GM18507 (cell line): ENCODE data around the gene PTPRN2.
"Not testable (repeated sequence)": the region's sequence is repeated elsewhere in the genome, so short reads cannot be mapped to it uniquely, and the experiment has no call there.

ENCODE experiments used
- DNase-seq: peaks from one replicate; pipeline ENCODE4 v3.0.0; 2011; ENCODE audit warnings: low read depth; ENCODE audit not compliant: insufficient read length; ENCODE audit errors: extremely low spot score
- FAIRE-seq: peaks from 2 replicates; lab custom pipeline; 2011; peaks lifted over from hg19 to GRCh38; lab: Jason Lieb, UNC

PTPRN2 gene

GRCh38 chr7:157752832-157753291 lies 834.8 kb downstream of the PTPRN2 start:
- FAIRE-seq (no peak), DNase-seq (no peak)

- DNase-seq (no peak), FAIRE-seq (no peak)
These were observed 835.5 kb downstream of the PTPRN2 start for GRCh38 chr7:157751951-157752673.

DNA sequence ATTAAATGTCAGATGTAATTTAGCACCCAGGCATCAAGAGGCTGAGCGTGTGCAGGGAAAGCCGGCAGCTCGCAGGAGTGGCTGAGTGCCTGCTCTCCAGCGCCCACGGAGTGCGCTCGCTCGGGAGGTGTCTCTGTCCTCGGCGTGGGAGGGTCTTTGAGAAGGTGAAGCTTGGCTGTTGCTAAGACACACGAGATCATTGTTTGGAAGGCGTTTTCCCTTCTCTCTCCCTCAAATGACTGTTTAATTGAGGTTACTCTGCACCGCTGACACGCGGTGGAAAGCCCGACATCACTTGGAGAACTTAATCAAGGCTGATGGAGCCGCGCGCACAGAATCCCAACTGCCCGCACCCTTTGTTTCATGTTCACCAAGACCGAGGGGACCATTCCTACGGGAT lies 836.2 kb downstream of the PTPRN2 start:
- FAIRE-seq, result no peak
- DNase-seq, result no peak

- no peak for FAIRE-seq
- no peak for DNase-seq
These were observed 837.3 kb downstream of the PTPRN2 start for GRCh38 chr7:157750291-157750690.

DNA sequence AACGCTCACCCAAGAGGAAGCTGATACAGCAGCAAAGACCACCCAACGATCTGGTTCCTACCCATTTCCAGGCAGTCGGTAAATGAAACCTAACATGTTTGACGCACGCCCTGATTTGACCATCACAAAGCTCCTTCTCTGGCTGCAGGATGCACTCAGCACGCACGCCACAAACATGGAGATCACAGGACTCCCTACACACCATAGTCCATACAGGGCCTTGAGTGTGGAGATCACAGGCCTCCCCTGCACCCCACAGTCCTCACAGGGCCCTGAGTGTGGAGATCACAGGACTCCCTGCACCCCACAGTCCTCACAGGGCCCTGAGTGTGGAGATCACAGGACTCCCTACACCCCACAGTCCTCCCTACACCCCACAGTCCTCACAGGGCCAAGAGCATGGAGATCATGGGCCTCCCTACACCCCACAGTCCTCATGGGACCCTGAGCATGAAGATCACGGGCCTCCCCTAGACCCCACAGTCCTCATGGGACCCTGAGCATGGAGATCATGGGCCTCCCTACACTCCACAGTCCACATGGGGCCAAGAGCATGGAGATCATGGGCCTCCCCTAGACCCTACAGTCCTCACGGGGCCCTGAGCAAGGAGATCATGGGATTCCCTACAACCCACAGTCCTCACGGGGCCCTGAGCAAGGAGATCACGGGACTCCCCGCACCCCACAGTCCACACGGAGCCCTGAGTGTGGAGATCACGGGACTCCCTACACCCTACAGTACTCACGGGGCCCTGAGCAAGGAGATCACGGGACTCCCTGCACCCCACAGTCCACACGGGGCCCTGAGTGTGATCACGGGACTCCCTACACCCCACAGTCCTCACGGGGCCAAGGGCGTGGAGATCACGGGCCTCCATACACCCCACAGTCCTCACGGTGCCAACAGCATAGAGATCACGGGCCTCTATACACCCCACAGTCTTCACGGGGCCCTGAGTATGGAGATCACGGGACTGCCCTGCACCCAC lies 841.6 kb downstream of the PTPRN2 start:
- no peak for FAIRE-seq

DNA sequence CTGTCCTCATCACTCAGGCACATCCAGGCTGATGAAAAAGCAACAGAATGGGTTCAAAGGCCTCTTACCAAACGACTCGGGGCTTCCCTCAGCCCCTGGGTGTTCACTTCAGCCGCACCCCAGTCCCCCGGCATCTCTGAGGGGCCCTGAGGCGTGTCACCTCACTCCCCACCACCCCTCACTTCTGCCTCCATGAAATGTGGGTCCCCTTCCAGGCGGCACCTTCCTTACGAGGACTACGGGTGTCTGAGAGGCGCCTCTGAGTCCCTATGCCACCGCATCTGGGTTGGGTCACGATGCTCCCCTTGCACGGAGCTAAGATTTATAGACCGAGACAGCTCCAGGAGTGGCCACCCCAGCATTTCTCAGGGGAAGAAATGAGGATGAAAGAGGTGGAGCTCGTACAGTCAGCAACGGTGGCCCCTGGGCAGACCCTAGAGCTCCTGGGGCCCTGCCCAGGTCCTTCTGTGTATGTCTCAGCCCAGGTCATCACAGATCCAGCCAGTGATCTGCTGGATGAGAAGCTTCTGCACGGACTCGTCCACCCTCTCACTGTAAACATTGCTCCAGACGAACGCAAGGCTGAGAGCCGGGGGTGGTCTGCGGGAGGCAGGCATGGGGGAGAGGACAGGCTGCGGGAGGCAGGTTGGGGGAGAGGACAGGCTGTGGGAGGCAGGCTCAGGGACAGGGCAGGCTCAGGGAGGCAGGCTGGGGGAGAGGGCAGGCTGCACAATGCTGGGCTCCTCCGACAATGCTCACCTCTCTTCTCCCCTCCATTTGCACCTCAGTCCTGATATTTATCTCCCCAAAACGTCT lies 842.6 kb downstream of the PTPRN2 start:
- DNase-seq (no peak), FAIRE-seq (no peak)

More for the DNA sequence above, 841.6 kb downstream of the PTPRN2 start:
- no peak for DNase-seq

GRCh38 chr7:157743781-157744525 lies 843.7 kb downstream of the PTPRN2 start:
- FAIRE-seq, result no peak
- no peak for DNase-seq

DNA sequence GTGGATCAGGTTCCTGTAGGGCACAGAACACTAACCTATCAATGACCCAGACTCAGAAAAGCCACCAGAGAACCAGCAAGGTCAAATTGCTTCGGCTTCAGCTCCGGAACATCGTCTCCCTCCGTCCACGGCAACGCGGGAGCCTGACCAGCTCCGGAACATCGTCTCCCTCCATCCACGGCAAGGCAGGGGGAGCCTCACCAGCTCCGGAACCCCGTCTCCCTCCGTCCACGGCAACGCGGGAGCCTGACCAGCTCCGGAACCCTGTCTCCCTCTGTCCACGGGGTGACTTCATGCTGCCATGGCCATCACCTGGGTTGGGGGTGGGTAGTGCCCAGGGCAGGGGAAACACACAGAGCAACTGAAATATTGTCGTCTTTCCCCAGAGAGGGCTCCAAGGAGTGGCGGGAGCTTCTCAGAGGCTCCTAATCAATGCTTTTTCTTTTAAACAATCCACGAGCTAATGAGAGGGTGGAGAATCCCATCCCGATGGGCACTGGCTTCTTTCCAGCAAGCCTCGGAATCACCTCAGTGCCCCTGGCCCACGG lies 847.3 kb downstream of the PTPRN2 start:
- DNase-seq (no peak), FAIRE-seq (no peak)

DNA sequence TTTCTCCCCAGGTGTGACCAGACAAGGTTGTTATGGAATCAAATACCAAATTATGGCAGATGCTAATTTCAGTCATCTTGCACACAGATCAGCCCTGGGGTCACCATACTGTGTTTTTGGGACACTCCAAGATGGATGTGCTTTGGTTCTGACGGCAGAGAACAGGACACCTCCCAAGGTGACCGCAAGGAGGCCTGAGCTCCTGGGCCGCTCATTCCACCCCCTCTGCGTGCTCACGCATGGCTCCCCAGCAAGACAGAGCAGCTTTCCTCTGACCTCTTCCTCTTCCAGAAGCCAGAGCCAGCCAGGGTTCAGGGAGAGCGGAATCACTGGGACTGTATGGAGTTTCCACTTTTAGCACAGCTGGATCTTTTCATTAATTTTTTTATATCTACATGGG lies 848.0 kb downstream of the PTPRN2 start:
- FAIRE-seq, result no peak

DNA sequence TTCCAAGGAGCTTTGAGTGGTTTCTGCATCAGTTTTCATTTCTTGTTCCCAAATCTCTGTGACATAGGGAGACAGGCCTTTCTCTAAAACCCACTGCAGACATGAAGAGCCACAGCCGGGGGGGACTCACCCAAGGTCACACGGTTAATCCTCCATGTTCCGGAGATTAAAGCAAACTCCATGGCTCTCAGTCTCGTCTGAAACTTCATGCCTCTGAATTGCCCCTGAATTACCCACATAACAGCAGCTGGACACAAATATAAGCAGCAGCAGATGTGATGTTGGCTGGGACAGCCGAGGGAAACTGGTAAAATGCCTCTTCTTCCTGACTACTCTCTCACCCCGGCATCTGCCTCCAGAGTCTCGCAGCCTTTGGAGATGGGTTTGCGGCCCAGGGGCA lies 848.6 kb downstream of the PTPRN2 start:
- FAIRE-seq (no peak), DNase-seq (no peak)

More for the DNA sequence above, 848.0 kb downstream of the PTPRN2 start:
- no peak for DNase-seq

DNA sequence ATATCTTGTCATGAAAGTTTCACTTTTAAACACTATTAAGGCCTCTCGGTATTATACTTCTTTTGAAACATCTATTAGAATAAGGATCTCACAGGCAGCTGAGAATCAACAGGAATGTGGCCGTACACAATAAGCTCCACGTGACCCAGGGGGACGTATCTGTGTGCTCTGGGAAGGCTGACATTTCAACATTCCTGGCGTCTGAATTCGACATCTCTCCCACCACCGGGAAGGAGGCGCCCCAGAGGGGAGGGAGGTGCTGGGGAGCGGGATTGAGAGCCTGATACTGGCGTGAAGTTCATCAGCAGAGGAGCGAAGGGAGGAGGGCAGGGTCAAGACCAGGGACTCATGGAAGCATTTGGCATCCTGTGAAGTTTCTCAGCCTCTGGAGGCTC lies 849.6 kb downstream of the PTPRN2 start:
- DNase-seq (no peak), FAIRE-seq (no peak)

GRCh38 chr7:157737151-157738065 lies 850.2 kb downstream of the PTPRN2 start:
- DNase-seq (no peak), FAIRE-seq (no peak)

- FAIRE-seq (no peak), DNase-seq (no peak)
These were observed 851.3 kb downstream of the PTPRN2 start for GRCh38 chr7:157736341-157736740.

GRCh38 chr7:157735826-157736225 lies 851.8 kb downstream of the PTPRN2 start:
- no peak for DNase-seq
- FAIRE-seq, result no peak

GRCh38 chr7:157734676-157735640 lies 852.7 kb downstream of the PTPRN2 start:
- DNase-seq, result no peak
- FAIRE-seq, result no peak

- FAIRE-seq, result not testable (repeated sequence)
These were observed 853.7 kb downstream of the PTPRN2 start for GRCh38 chr7:157733760-157734395.

More at GRCh38 chr7:157733760-157734395, 853.7 kb downstream of the PTPRN2 start:
- DNase-seq, result not testable (repeated sequence)
